Pons (tissue), 1 donor: Measurements from ENCODE around the gene TMEM213.
"Not testable (repeated sequence)": the region's sequence is repeated elsewhere in the genome, so short reads cannot be mapped to it uniquely, and the experiment has no call there.

ENCODE experiments used
- DNase-seq: peaks from one replicate; pipeline ENCODE4 v3.0.0-alpha.2; 2016; ENCODE audit warnings: low spot score

Gene TMEM213

DNA sequence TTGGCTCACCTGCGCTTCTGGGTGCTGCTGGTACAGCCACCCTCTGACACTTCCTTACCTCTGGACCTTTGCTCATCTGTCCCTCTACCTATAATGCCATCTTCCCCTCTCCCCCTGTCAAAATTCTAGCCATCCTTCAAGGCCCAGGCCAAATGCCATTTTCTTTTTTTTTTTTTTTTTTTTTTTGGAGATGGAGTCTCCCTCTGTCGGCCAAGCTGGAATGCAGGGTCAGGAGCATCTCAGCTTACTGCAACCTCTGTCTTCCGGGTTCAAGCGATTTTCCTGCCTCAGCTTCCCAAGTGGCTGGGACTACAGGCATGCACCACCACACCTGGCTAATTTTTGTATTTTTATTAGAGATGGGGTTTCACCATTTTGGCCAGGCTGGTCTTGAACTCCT lies 748 bp upstream of the TMEM213 start:
- DNase-seq: not testable (repeated sequence)

GRCh38 chr7:138798836-138799235 lies 1.0 kb downstream of the TMEM213 start:
- DNase-seq: no peak

GRCh38 chr7:138799336-138800000 lies 1.7 kb downstream of the TMEM213 start:
- DNase-seq: no peak

GRCh38 chr7:138801256-138801655 lies 3.5 kb downstream of the TMEM213 start:
- no peak for DNase-seq

GRCh38 chr7:138802706-138803105 lies 4.9 kb downstream of the TMEM213 start:
- no peak for DNase-seq

DNA sequence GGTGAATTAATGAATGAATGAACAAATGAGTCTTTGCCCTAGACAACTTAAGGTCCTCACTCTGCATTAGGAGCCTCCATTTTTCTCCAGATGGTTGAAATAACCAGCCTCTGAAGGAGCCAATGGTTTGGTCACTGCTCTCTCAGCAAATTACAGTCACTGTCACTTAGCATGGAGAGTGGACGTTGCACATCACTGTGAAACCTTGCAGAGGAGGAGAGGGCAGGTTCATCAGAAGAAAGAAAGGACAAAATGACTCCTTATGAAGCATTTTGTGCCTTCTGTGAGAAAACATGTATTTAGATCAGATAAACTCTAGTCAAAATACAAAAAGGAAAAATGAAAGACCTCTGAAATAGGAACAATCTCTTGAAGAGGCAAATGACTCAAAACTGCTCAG lies 6.8 kb downstream of the TMEM213 start:
- no peak for DNase-seq

GRCh38 chr7:138809346-138809745 lies 11.6 kb downstream of the TMEM213 start:
- DNase-seq: no peak

GRCh38 chr7:138811327-138811726 lies 13.5 kb downstream of the TMEM213 start:
- not testable (repeated sequence) for DNase-seq

DNA sequence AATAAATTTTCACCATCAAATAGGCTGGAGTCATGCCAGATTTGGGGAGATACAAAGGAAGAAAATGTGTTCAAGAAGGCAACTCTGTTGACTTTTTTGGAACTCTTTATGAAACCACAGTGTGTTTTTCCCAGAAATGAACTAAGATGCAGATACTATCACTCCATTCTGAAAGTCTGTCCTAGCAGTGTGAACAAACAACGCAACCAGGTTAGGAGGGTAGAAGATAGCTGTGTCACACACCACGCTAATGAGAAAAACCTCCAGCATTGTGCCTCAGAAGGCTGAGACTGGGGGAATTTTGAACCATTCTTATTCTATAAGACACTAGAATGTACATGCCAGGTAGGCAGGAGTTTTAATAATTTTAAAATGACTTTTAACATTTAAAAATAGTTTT lies 16.2 kb downstream of the TMEM213 start:
- DNase-seq: no peak

DNA sequence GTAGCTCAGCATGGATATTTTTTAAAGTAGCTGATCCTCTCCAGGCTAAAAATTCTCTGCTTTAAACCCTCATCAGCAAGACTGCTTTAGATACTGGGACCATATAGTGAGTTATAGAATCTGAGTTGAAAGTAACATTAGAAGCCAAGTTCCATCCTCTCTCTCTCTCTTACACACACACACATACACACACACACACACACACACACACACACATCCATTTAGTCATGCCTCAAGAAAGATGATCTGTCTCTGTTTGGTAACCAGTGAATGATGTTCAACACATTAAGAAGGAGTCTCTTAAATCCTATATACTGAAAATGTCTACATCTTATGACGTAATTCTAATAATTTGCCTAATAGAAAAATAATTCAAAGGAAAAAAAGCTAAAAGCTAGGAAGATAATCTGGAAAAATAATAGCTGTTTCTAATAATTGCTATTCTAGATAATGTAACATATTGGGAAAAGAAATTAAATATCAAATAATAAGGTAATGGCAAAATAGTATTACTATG lies 17.1 kb downstream of the TMEM213 start:
- DNase-seq: no peak

GRCh38 chr7:138816650-138817049 lies 18.9 kb downstream of the TMEM213 start:
- no peak for DNase-seq

- DNase-seq: no peak
Measured at GRCh38 chr7:138819625-138820024, 21.8 kb downstream of the TMEM213 start.

- no peak for DNase-seq
Measured at GRCh38 chr7:138821912-138822311, 24.1 kb downstream of the TMEM213 start.

DNA sequence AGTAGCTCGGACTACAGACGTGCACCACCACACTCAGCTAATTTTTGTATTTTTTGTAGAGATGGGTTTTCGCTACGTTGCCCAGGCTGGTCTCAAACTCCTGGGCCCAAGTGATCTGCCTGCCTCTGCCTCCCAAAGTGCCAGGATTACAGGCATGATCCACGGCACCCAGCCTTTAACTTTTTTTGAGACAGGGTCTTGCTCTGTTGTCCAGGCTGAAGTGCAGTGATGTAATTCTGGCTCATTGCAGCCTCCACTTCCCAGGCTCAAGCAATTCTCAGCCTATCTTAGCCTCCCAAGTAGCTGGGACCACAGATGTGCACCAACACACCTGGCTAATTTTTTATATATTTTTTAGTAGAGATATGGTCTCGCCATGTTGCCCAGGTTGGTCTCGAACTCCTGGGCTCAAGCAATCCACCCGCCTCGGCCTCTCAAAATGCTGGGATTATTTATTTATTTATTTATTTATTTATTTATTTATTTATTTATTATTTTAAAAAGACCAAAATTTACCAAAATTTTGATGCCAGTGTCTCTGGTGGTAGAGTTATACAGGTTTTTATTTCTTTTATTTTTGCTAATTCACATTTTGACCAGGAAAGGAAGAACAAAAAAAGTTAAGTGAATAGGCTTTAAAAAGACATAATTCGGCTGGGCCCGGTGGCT lies 25.2 kb downstream of the TMEM213 start:
- DNase-seq: no peak

DNA sequence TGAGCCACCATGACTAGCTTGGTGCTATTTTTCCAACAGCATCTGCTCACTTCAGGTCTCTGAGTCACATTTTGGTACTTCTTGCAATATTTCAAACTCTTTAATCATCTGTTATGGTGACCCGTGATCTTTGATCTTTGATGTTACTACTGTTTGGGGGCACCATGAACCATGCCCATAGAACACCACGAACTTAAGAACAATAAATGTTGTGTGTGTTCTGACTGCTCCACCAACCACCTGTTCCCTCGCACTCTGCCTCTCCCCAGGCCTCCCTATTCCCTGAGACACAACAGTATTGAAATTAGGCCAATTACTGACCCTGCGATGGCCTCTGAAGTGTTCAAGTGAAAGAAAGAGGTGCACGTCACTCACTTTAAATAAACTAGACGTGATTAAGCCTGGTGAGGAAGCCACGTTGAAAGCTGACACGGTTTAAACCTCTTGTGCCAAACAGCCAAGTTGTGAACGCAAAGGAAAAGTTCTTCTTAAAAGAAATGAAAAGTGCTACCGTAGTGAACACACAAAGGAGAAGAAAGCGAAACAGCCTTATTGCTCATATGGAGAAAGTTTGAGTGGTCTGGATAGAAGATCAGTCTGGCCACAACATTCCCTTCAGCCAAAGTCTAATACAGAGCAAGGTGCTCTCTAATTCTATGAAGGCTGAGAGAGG lies 27.4 kb downstream of the TMEM213 start:
- DNase-seq: no peak

- no peak for DNase-seq
Measured at GRCh38 chr7:138828302-138828701, 30.5 kb downstream of the TMEM213 start.

- DNase-seq: no peak
Measured at GRCh38 chr7:138829335-138829734, 31.5 kb downstream of the TMEM213 start.

DNA sequence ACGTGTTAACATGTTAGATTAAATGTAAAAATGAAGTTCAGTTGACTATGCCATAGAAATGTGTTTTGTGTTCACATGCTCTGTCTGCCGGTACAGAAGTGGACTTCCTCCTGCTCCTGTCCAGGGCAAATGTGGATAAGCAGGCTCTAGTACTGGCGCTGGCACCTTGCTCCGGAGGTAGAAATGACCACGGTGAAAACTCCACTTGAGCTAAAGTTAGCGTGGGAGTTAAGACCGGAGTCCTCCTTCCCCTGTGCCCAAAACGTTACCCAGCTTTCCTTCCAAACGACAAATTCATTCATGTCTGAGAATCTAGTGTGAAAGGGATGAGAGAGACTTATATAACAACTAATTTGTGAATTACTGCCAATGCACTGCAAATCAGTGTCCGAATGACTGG lies 35.2 kb downstream of the TMEM213 start:
- DNase-seq: no peak

DNA sequence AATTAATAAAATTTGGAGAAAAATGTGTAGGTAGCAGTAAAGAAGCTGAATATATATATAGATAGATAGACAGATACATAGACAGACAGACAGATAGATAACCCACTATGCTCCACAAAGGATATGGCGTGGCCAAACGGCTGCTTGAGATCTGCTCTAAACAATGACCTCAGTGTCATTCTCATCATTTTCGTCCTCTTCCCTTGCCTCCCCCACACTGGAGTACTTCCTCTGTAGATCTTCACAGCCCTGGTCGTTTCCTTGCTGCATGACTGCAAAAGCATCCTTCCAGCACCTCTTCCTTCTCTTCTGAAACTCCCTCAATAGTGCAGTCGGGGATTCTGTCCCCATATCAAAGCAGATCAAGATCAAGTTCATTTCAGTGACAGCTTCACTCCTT lies 35.8 kb downstream of the TMEM213 start:
- no peak for DNase-seq

DNA sequence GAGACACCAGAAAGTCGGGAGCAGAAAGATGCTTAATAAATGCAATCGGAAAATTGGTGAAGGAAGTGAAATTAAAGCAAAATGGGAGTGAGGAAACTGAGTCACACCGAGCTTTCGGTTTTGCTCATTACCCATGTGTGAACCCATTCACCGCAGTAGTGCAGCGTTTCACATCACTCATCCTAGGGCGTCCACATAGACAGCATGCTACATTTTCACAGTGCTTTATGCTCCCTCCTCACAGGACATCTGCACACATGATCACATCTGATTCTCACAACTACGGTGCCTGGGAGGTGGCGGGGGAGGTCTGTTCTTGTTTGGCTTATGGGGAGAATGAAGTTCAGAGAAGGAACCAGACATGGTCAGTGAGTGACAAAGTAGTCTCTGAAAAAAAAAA lies 36.8 kb downstream of the TMEM213 start:
- no peak for DNase-seq

DNA sequence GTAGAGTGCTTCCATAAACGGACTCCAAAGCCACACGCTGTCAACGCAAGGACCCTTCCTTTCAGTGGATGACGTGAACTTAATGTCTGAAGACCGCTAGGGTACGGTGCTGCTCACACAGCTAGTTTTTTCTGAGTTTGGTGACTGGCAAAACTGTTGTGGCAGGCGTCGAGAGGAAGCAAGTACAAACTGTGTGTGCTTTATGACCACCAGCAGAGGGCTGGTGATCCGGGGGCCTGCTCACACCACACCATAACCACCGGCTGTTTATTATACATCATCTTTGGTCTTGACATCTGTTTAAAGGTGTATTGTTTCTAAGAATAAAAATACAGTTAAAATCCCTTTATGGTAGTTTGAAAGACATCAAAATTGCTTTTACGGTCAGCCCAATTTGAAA lies 37.3 kb downstream of the TMEM213 start:
- DNase-seq: no peak

GRCh38 chr7:138837627-138838026 lies 39.8 kb downstream of the TMEM213 start:
- no peak for DNase-seq

GRCh38 chr7:138838166-138838565 lies 40.4 kb downstream of the TMEM213 start:
- no peak for DNase-seq
